22Rv1 (cell line): ENCODE measurements around the gene STX4.

Experiments
- CTCF ChIP-seq: fragments of 450-650 bp; IDR thresholded peaks from 2 replicates; pipeline ENCODE4 v1.5.1; 2017; ENCODE audit warnings: mild to moderate bottlenecking
- ZFX ChIP-seq: fragments of 450-650 bp; IDR thresholded peaks from 2 replicates; pipeline ENCODE4 v1.6.1; 2017; ENCODE audit warnings: antibody characterized with exemption, borderline replicate concordance

- TF ChIP-seq CTCF (no peak), ZFX (no peak)
Measured at GRCh38 chr16:31023627-31024226, 9.6 kb upstream of the STX4 start.
